ENCODE measurements around the gene SLC25A34. TPM values are rescaled to one million over a fixed set of nuclear protein-coding genes. Genes with fewer than 3 reads are reported as not detected.

The SLC25A34 gene
- polyA plus RNA-seq, 1 of the 3 experiments (the other 2 are of a cell fraction), result 1.4 TPM

DNA sequence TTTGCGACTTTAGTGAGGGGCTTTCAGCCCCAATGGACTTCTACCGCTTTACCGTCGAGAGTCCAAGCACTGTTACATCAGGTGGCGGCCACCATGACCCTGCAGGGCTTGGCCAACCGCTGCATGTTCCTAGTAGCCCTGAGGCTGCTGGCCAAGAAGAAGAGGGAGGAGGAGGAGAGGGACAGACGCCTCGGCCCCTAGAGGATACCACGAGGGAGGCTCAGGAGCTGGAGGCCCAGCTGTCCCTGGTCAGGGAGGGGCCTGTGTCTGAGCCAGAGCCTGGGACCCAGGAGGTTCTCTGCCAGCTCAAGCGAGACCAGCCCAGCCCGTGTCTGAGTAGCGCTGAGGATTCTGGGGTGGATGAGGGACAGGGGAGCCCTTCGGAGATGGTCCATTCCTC is 8.6 kb upstream of the SLC25A34 start:
- Histone ChIP-seq H3K79me2 (ENCODE audit: insufficient read depth) (no peaks in the 10 kb centered on the region), H3K4me1 (ENCODE audit: control insufficient read depth in 1 of 2, insufficient read depth in 2 of 2, low read depth in 1 of 2, low read length in 1 of 2) (no peaks in the 10 kb centered on the region), H3K9me2 (no peaks in the 10 kb centered on the region), H3F3A (replicated peaks; ENCODE audit: insufficient read depth) (no peaks in the 10 kb centered on the region), H3K27me3 (ENCODE audit: insufficient read depth) (no peaks in the 10 kb centered on the region), H3K27ac (ENCODE audit: low read depth in 2 of 2, low read length in 1 of 2) (no peak overlapping the region), H4K20me1 (ENCODE audit: insufficient read depth) (no peaks in the 10 kb centered on the region), H3K9me3 (no peaks in the 10 kb centered on the region), H3K36me3 (replicated peaks in 1 of 2; ENCODE audit: control insufficient read depth in 1 of 2, insufficient read depth in 2 of 2, low read length in 1 of 2) (peaks cover 0 to 76% of the 10 kb centered on the region in 2 experiments), H3K4me3 (ENCODE audit: low read depth in 2 of 2, low read length in 1 of 2) (no peak overlapping the region), H3K9ac (no peak overlapping the region), H3K4me2 (no peak overlapping the region), H2AFZ (ENCODE audit: low read depth) (no peak overlapping the region)
- no peak for DNase-seq
- whole genome bisulfite sequencing (ENCODE audit: low lambda C conversion rate), result 95% methylated on average over 7 of the region's 13 CpGs
- no peak for TF ChIP-seq EZH2phosphoT487 (IDR thresholded peaks at IDR 0.05; ENCODE audit: borderline replicate concordance, low read depth)
- POLR2A ChIA-PET, result interaction anchor here (1.2 kb wide), 1 partner anchor 11 kb away, joined by 3 read pairs; no protein-coding TSS in a partner anchor
- CTCF ChIA-PET, result interaction anchor here (1.2 kb wide), 1 partner anchor 21 kb away, joined by 3 read pairs; no protein-coding TSS in a partner anchor

DNA sequence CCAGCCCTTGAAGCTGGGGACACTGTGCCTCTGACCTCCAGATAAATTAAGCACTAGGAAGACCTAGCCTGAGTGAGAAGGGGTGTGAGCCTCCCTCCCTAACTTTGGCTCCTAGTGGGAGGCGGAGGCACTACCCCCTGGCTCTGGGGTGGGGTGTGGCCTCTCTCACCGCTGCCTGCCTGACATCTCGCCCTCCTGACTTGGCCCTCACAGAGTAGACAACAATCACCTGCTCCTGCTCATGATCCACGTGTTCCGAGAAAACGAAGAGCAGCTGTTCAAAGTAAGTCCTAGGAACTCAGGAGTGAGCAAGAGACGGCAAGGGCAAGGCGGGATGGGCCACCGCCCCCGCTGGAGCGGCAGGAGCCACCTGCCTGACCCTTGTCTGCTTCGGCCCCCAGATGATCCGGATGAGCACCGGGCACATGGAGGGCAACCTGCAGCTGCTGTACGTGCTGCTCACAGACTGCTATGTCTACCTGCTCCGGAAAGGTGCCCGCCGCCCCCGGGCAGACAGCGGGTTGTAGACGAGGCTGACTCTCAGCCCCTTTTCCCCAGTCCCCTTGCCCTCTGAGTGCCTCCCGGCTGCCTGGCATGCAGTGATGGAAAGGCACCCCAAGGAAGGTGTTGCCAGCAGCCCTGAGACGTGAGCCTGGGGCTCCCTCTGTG is 8.1 kb upstream of the SLC25A34 start:
- TF ChIP-seq MEF2A (IDR thresholded peaks at IDR 0.05; ENCODE audit: borderline replicate concordance, low read depth), result no peak
- POLR2A ChIA-PET, result interaction anchor here (1.2 kb wide), 1 partner anchor 10 kb away, joined by 3 read pairs; no protein-coding TSS in a partner anchor
- 97% methylated on average over 6 of the region's 23 CpGs for WGBS (ENCODE audit: low lambda C conversion rate)
- Histone ChIP-seq H3K27ac (ENCODE audit: low read depth in 2 of 2, low read length in 1 of 2) (no peak overlapping the region), H3K4me1 (ENCODE audit: control insufficient read depth in 1 of 2, insufficient read depth in 2 of 2, low read depth in 1 of 2, low read length in 1 of 2) (no peaks in the 10 kb centered on the region), H3K9me3 (no peaks in the 10 kb centered on the region), H3F3A (replicated peaks; ENCODE audit: insufficient read depth) (no peaks in the 10 kb centered on the region), H3K4me2 (no peak overlapping the region), H3K9me2 (no peaks in the 10 kb centered on the region), H3K36me3 (replicated peaks in 1 of 2; ENCODE audit: control insufficient read depth in 1 of 2, insufficient read depth in 2 of 2, low read length in 1 of 2) (peaks cover 0 to 77% of the 10 kb centered on the region in 2 experiments), H3K27me3 (ENCODE audit: insufficient read depth) (no peaks in the 10 kb centered on the region), H4K20me1 (ENCODE audit: insufficient read depth) (no peaks in the 10 kb centered on the region), H3K9ac (no peak overlapping the region), H3K4me3 (ENCODE audit: low read depth in 2 of 2, low read length in 1 of 2) (no peak overlapping the region), H2AFZ (ENCODE audit: low read depth) (no peak overlapping the region), H3K79me2 (ENCODE audit: insufficient read depth) (no peaks in the 10 kb centered on the region)
- CTCF ChIA-PET, result interaction anchor here (1.2 kb wide), 1 partner anchor 22 kb away, joined by 3 read pairs; no protein-coding TSS in a partner anchor
- no peak for DNase-seq

DNA sequence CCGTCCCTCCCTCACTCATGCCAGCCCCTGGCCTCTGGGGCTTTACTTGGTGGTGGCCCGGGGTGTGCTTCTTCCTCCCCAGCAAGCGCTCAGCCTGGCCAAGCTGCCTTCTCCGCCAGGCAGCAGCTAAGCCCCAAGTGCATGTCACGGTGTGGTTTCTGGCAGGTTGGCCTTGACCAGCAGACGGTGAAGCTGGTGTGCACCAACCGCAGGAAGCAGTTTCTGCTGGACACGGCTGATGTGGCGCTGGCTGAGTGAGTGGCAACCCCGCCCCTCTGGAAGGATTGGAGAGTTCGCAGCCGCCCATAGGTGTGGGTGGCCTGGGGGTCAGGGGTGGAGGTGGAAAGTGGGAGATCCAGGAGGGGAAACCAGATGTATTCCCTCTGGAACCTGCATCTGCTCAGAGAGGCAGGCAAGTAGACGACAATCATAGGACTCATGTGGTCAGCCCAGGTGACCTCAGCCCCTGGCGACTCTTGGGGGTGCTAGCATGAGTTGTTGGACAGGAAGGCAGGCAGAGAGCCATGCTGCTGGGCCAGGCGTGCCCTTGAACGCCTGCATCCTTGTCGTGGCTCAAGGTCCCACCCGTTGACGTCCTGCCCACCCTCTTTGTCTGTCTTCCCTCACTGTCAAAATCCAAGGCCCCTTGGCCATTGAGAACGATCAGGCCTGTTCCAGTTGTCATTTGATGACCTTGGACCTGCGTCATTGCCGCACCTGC is 7.0 kb upstream of the SLC25A34 start:
- Histone ChIP-seq H3K9me2 (no peaks in the 10 kb centered on the region), H3K36me3 (replicated peaks in 1 of 2; ENCODE audit: control insufficient read depth in 1 of 2, insufficient read depth in 2 of 2, low read length in 1 of 2) (peaks cover 0 to 81% of the 10 kb centered on the region in 2 experiments), H3K4me2 (no peak overlapping the region), H3K79me2 (ENCODE audit: insufficient read depth) (no peaks in the 10 kb centered on the region), H3F3A (replicated peaks; ENCODE audit: insufficient read depth) (no peaks in the 10 kb centered on the region), H3K4me3 (ENCODE audit: low read depth in 2 of 2, low read length in 1 of 2) (no peak overlapping the region), H2AFZ (ENCODE audit: low read depth) (no peak overlapping the region), H3K4me1 (ENCODE audit: control insufficient read depth in 1 of 2, insufficient read depth in 2 of 2, low read depth in 1 of 2, low read length in 1 of 2) (no peaks in the 10 kb centered on the region), H4K20me1 (ENCODE audit: insufficient read depth) (no peaks in the 10 kb centered on the region), H3K27me3 (ENCODE audit: insufficient read depth) (no peaks in the 10 kb centered on the region), H3K9me3 (no peaks in the 10 kb centered on the region), H3K27ac (ENCODE audit: low read depth in 2 of 2, low read length in 1 of 2) (no peak overlapping the region), H3K9ac (no peak overlapping the region)
- TF ChIP-seq, protein P1, sequence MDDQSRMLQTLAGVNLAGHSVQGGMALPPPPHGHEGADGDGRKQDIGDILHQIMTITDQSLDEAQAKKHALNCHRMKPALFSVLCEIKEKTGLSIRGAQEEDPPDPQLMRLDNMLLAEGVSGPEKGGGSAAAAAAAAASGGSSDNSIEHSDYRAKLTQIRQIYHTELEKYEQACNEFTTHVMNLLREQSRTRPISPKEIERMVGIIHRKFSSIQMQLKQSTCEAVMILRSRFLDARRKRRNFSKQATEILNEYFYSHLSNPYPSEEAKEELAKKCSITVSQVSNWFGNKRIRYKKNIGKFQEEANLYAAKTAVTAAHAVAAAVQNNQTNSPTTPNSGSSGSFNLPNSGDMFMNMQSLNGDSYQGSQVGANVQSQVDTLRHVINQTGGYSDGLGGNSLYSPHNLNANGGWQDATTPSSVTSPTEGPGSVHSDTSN (IDR thresholded peaks at IDR 0.05), result no peak
- no peak for TF ChIP-seq NFIC (IDR thresholded peaks at IDR 0.05; ENCODE audit: borderline replicate concordance)
- TF ChIP-seq POLR2AphosphoS5 (IDR thresholded peaks at IDR 0.05; ENCODE audit: low read depth, low read length), result no peak
- TF ChIP-seq MEF2A (IDR thresholded peaks at IDR 0.05; ENCODE audit: borderline replicate concordance, low read depth), result no peak
- no peak for TF ChIP-seq JUND (IDR thresholded peaks at IDR 0.05)
- TF ChIP-seq, protein P2, sequence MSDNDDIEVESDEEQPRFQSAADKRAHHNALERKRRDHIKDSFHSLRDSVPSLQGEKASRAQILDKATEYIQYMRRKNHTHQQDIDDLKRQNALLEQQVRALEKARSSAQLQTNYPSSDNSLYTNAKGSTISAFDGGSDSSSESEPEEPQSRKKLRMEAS (IDR thresholded peaks at IDR 0.05; ENCODE audit: low read depth), result no peak
- TF ChIP-seq, protein P3, sequence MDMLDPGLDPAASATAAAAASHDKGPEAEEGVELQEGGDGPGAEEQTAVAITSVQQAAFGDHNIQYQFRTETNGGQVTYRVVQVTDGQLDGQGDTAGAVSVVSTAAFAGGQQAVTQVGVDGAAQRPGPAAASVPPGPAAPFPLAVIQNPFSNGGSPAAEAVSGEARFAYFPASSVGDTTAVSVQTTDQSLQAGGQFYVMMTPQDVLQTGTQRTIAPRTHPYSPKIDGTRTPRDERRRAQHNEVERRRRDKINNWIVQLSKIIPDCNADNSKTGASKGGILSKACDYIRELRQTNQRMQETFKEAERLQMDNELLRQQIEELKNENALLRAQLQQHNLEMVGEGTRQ (IDR thresholded peaks at IDR 0.05; ENCODE audit: borderline replicate concordance, low read depth, low read length), result no peak
- no peak for TF ChIP-seq MXI1 (IDR thresholded peaks at IDR 0.05; ENCODE audit: low read depth, low read length)
- no peak for TF ChIP-seq SMC3 (IDR thresholded peaks at IDR 0.05; ENCODE audit: low read depth, low read length)
- no peak for TF ChIP-seq GABPA (IDR thresholded peaks at IDR 0.05; ENCODE audit: low read depth)
- no peak for TF ChIP-seq FOXM1 (IDR thresholded peaks at IDR 0.05; ENCODE audit: low read depth)
- no peak for TF ChIP-seq RAD21 (IDR thresholded peaks at IDR 0.05; ENCODE audit: low read length)
- TF ChIP-seq YY1 (IDR thresholded peaks at IDR 0.05; ENCODE audit: low read depth), result no peak
- TF ChIP-seq FOXJ3 (CRISPR knock-in tag; IDR thresholded peaks at IDR 0.05), result no peak
- CTCF ChIA-PET, result no interaction called here
- POLR2A ChIA-PET, result no interaction called here
- no peak for DNase-seq
- WGBS (ENCODE audit: low lambda C conversion rate), result 90% methylated on average over 11 of the region's 22 CpGs

All from SK-N-SH (cell line).